ENCODE data around the gene INPP4A.

The INPP4A gene

GRCh38 chr2:98473995-98474780 is 29.5 kb downstream of the INPP4A start:
- no peak for DNase-seq (ENCODE audit: low spot score)
- TF ChIP-seq CTCF (IDR thresholded peaks at IDR 0.05; ENCODE audit: extremely low read depth, missing control alignments), result no peak

GRCh38 chr2:98474979-98475632 is 30.4 kb downstream of the INPP4A start:
- TF ChIP-seq CTCF (IDR thresholded peaks at IDR 0.05; ENCODE audit: extremely low read depth, missing control alignments), result no peak
- DNase-seq (ENCODE audit: low spot score), result no peak

- peak; percentile 45 for DNase-seq (ENCODE audit: low spot score)
- TF ChIP-seq CTCF (IDR thresholded peaks at IDR 0.05; ENCODE audit: extremely low read depth, missing control alignments), result no peak
These were observed 31.7 kb downstream of the INPP4A start for GRCh38 chr2:98476192-98476868.

- DNase-seq (ENCODE audit: low spot score), result no peak
- TF ChIP-seq CTCF (IDR thresholded peaks at IDR 0.05; ENCODE audit: extremely low read depth, missing control alignments), result no peak
These were observed 32.4 kb downstream of the INPP4A start for GRCh38 chr2:98477036-98477435.

- DNase-seq (ENCODE audit: low spot score), result no peak
- no peak for TF ChIP-seq CTCF (IDR thresholded peaks at IDR 0.05; ENCODE audit: extremely low read depth, missing control alignments)
These were observed 32.8 kb downstream of the INPP4A start for GRCh38 chr2:98477506-98477905.

GRCh38 chr2:98478088-98478551 is 33.5 kb downstream of the INPP4A start:
- no peak for TF ChIP-seq CTCF (IDR thresholded peaks at IDR 0.05; ENCODE audit: extremely low read depth, missing control alignments)
- DNase-seq (ENCODE audit: low spot score), result no peak

- DNase-seq (ENCODE audit: low spot score), result no peak
These were observed 34.2 kb downstream of the INPP4A start for GRCh38 chr2:98478907-98479306.

More at GRCh38 chr2:98478907-98479306, 34.2 kb downstream of the INPP4A start:
- TF ChIP-seq CTCF (IDR thresholded peaks at IDR 0.05; ENCODE audit: extremely low read depth, missing control alignments), result no peak
